HEK293T (cell line): ENCODE measurements around the gene SPOUT1.

Experiments used
- ARNT ChIP-seq: fragments of 450-650 bp; IDR thresholded peaks from 2 replicates; pipeline ENCODE4 v1.6.1; 2017; ENCODE audit warnings: mild to moderate bottlenecking
- FOXK2 ChIP-seq: fragments of 450-650 bp; IDR thresholded peaks from 2 replicates; pipeline ENCODE4 v1.6.1; 2016; ENCODE audit warnings: mild to moderate bottlenecking
- LEF1 ChIP-seq: fragments of 450-650 bp; IDR thresholded peaks from 2 replicates; pipeline ENCODE4 v1.6.1; 2017; ENCODE audit warnings: mild to moderate bottlenecking, borderline replicate concordance
- SP1 ChIP-seq: fragments of 450-650 bp; IDR thresholded peaks from 2 replicates; pipeline ENCODE4 v1.6.1; 2017
- SUZ12 ChIP-seq: fragments of 450-650 bp; IDR thresholded peaks from 2 replicates; pipeline ENCODE4 v1.6.1; 2016; ENCODE audit warnings: mild to moderate bottlenecking
- ZNF384 ChIP-seq: fragments of 450-650 bp; IDR thresholded peaks from 2 replicates; pipeline ENCODE4 v1.6.1; 2016

- TF ChIP-seq ARNT, result no peak
- TF ChIP-seq ZNF384, result no peak
- TF ChIP-seq FOXK2, result no peak
- TF ChIP-seq SUZ12, result no peak
- no peak for TF ChIP-seq LEF1
- no peak for TF ChIP-seq SP1
Observed at GRCh38 chr9:128818839-128819715, 10.5 kb downstream of the SPOUT1 start.
